ENCODE results near the gene KCNH4.

Gene KCNH4

DNA sequence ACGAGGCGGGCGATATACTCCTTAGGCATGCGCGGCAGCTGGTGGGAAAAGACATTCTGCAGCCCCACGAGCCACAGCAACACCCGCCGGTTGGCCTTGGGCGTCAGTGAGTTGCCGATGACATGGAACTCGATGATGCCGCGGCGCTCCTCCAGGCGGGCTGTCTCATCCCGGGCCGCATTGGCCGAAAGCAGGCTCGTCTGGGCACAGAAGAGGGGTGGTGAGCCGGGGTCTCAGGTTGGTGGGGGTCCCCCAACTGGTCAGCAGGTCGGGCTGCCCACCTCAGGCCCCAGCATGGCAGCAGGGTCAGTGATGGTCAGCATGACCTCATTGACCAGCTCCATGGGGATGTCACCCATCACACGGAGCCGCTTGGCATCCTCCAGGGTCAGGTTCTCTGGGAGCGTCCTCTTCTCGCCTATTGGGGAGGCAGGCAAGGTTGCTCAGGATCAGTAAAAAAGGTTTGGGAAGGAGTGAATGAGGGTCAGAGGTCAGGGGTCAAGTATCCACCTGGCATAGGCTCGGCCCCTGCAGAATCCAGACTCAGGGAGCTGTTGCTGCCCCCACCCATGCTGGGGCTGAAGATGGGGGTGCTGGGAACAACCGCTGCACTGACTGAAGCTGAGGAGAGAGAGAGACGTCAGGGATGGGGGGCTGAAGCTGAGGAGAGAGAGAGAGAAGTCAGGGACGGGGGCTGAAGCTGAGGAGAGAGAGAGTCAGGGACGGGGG lies 63.4 kb downstream of the KCNH4 start:
- no peak for DNase-seq (ENCODE audit: low spot score)

DNA sequence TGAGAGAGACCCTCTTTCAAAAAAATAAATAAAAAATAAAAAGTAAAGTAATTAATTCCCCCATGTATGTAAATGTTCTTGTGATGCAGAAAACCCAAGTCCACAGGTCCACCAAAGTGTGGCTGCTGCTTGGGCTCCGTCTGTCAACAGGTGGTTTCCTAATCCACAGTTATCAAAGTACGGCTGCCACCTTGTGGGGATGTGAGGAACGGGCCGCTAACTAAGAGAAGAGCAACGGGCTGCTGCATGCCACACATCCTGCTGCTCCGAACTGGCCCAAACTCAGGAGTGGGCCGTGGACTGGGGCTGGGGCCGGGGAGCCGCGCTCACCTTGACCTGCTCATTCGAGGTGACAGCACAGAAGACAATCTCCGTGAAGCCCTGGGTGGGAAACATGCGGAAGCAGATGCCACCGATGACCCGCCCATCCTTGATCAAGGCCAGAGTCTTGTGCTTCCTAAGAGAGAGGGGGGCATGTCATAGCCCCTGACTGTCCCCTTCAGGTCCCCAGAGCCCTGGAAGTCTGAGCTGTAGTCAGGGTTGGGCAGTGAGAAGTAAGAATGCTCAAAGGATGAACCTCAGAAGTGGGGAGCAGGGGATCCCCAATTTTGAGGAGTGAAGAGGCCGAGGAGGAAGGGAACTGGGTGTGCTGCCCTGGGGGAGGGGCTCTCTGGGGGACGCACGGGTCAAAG lies 64.1 kb downstream of the KCNH4 start:
- DNase-seq (ENCODE audit: low spot score) = peak; percentile 84

DNA sequence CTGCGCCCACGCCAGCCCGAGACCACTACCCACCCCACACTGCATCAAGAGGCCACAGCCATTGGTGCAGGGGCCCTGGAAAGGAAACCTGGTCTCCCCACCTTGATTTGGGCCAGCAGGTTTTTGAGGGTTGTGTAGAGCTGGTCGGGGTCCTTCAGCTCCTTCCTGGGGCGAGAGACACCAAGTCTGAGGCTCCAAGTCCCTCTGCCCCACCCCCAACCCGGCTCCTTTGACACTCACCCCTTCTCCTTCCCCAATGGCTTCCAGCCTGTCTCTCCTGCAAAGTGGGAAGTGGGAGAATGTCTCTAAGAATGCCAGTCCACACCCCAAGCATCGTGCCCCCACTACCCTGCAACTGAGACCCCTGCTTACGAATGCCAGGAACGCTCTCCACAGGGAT lies 66.8 kb downstream of the KCNH4 start:
- no peak for DNase-seq (ENCODE audit: low spot score)

DNA sequence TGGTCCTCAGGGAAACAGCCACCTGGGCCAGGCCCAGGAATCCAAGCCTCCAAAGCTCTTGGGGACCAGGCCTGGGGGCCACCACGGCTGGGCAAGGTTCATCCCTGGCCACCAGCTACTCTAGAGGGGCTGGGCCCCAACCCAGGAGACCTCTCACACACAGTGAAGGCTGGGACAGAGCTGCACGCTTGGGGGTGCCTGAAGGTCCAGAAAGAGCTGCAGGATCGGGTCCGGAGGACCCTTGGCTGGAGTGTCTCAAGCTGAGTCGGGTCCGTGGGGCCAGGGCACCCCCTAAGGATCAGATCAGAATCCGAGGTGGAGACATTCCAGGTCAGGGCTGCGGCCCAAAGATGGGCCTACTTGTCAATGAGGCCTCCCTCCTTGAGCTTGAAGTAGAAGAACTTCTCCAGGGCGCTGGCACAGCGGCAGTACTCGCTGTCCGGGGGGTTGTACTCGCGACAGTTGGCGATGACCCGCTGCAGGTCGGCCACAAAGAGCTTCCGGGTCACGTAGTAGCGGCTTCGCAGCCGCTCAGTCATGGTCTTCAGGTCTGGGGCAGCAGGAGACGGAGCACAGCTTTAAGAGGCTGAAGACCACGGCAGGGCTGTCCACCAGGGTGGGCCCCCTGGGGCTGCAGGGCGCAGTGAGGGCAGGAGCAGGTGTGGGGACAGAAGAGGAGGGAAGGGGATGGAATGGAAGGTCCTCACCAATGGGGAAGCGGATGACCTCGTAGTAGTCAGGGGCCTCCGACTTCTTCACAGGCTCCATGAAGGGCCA lies 67.5 kb downstream of the KCNH4 start:
- no peak for DNase-seq (ENCODE audit: low spot score)

DNA sequence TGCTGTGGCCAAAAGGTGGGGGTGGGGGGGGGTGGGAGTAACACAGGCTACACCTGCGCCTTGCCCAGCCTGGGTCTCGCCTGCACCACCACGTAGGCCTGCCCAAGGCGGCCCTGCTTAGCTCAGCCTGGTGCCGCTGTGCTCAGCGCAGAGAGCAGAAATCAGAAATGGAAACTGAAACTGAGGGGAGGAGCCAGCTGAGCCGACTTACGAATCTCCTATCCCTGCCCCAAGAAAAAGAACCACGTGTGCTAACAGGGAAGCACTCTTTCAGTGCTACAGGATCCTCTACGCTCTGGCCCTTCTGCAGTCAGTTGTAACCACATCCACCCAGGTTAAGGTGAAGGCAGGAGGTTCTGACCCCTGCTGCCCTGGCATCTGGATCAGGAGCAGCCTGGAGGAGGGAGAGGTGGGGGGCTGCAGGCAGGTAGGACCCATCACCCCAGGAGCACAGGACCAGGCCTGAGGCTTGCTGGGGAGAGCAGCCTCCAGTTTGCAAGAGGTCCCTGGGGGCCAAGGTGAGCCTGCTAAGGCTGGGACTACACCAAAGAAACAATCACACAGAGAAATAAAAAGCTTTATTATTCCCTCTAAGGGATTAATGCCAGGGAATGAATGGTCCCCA lies 68.3 kb downstream of the KCNH4 start, which contains the start of gene DHX58:
Gene DHX58, minus strand, starts transcription at position 163 of the 625 bp plus-strand sequence. CDS start 822 bp downstream, outside the sequence.
- DNase-seq (ENCODE audit: low spot score) = peak; percentile 90

DNA sequence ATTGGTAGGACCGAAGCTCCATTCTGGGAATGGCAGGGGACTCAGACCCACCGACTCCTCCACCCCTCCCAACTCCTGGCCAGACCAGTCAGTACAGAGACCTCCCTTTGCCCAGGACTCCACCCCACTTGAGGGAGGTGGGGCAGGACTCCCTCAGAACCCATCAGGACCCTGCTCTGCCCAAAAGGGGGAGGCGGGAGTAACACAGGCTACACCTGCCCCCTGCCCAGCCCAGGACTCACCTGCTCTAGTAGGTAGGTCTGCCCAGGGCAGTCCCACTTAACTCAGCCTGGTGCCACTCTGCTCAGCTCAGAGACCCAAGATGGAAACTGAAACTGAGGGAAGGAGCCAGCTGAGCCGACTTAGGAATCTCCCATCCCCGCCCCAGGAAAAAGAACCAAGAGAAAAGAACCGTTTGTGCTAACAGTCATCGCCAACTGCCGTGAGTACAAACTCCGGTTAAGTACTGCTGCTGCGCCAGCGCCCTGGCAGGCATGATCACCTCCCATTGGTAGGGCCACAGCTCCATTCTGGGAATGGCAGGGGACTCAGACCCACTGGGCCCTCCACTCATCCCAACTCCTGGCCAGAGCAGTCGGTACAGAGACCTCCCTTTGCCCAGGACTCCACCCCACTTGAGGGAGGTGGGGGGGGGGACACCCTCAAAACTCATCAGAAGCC lies 68.9 kb downstream of the KCNH4 start:
- DNase-seq (ENCODE audit: low spot score) = no peak

DNA sequence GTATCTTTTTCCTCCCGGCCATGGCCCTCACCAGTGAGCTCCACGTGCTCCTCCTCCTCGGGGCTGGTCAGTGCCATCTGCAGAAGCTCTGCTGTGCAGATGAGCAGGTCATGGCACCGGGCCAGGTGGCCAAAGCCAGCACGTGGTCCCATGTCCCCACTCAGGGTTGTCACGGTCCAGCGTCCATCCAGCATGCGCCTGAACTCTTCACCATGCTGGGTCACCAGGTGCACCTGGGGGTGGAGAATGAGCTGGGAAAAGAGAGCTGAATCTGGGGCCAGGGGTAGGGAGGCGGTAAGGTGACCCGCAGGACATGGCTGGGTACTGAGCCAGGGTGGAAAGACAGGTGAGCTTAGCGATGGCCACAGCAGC lies 69.7 kb downstream of the KCNH4 start:
- DNase-seq (ENCODE audit: low spot score) = no peak

DNA sequence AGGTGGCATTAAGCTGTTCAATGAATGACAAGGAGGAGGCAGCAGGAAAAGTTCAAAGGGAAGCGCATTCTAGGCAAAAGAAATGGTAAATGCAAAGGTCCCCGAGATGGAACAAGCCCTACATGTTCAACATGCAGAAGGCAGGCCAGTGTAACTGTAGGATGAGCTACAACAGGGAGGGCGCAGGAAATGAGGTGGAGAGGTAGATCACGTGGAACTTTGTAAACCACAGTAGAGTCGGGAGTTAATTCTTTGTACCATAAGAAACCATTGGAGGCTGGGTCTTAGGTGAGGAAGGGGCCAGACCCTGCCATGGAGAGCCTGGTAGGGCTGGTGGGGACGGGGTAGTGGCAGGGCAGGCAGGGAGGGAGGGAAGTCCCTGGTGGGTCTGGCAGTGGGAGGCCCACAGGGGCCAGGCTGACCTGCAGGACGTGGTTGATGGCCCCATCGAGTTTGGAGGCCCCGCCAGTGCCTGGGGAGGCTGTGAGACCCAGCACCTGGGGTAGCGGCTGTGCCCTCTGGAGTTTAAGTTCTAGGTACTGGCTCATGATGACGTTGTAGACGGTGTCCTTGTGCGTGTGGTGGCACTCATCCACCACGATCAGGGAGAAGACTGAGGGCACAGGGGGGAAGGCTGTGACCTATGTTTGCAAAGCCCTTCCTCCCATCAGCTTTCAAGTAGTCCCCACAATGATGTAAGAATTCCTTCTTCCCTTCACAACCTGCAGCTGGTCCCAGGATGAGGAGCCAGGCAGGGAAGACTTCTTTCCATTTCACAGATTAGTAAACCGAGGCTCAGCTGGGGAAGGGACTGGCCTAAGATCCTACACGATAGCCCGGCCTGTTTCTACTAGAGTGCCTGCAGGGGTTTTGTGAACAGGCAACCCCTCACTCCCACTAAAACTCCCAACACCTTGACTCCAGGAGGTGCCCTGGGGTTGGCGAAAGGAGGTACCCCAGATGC lies 70.4 kb downstream of the KCNH4 start:
- DNase-seq (ENCODE audit: low spot score) = no peak

DNA sequence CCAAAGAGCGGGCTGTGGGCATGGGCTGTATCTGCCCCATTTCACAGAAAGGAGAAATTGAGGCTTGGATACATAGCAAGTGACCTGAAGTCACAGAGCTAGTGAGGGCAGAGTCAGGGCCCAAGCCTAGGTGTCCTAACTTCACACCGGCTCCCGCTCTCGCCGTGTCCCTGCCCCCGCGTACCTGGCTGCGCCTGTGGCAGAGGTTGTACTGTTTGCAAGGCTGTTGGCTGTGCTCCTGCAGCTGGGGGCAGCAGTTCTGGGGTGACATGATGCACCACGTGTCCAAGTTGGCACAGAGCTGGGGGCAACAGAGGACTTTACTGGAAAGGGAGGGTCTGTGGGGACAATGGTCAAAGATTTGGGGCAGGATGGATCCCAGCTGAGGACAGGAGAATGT lies 71.9 kb downstream of the KCNH4 start:
- no peak for DNase-seq (ENCODE audit: low spot score)

DNA sequence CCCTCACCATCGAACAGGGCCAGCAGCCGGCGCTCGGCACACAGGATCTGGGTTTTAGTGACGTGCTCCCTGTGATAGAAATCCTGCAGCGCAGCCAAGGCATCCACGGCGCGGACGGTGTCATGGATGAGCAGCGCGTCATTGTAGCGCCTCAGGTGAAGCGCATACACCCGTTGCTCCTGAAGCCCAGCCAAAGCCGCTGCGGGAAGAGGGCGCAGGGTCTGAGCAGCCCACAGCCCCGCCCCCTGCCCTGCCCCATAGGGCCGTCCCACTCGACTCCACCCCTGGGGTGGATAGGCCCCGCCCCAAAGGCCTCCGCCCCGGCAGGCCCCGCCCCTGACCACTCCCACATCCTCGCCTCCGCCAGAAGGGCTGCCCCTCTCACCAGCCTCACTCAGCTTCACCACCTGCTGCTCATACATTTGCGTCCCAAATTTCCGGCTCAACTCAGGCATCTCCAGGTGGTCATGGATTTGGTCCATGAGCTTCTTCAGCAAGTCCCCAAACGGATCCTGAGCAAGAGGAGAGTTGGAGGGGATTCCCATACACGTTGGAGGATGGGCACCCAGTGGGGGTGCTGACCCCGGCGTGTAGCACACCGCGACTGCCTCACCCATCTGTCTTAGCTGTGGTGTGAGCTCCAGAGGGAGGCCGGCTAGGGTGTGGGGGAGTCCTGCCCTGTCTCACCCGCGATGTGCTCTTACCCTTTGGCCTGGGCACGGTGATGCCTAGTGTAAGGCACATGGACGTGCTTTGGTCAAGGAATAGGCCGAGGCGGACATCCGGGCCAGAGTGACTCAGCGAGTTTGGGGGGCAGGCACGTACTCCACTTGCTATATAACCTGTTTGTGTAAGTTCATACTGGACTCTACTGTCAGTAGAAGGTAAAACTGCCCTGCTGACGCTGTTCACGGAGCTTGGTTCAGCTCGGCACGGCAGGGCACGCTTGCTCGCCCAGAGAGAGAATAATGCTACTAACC lies 73.1 kb downstream of the KCNH4 start:
- DNase-seq (ENCODE audit: low spot score) = peak; percentile 93

DNA sequence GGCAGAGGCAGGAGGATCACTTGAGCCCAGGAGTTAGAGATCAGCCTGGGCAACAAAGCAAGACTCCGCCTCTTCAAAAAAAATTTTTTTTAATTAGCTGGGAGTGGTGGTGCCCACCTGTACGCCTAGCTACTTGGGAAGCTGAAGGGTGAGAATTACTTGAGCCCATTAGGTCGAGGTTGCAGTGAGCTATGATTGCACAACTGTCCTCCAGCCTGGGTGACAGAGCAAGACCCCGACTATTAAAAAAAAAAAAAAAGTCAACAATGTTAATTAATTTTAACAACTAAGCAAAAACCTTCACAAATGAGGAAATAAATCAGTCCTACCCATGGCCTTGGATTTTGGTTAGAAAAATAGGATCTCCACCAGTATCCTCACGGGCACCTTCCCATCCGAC lies 73.8 kb downstream of the KCNH4 start:
- no peak for DNase-seq (ENCODE audit: low spot score)
